ENCODE measurements around the gene SKAP2. TPM values are rescaled to one million over a fixed set of nuclear protein-coding genes. Genes with fewer than 3 reads are reported as not detected.

The SKAP2 gene
- total and polyA plus RNA-seq, 2 of the 13 experiments (the other 11 are each of a cell fraction or from before 2014, with no cell fraction given) = 3.6 to 12.9 TPM

DNA sequence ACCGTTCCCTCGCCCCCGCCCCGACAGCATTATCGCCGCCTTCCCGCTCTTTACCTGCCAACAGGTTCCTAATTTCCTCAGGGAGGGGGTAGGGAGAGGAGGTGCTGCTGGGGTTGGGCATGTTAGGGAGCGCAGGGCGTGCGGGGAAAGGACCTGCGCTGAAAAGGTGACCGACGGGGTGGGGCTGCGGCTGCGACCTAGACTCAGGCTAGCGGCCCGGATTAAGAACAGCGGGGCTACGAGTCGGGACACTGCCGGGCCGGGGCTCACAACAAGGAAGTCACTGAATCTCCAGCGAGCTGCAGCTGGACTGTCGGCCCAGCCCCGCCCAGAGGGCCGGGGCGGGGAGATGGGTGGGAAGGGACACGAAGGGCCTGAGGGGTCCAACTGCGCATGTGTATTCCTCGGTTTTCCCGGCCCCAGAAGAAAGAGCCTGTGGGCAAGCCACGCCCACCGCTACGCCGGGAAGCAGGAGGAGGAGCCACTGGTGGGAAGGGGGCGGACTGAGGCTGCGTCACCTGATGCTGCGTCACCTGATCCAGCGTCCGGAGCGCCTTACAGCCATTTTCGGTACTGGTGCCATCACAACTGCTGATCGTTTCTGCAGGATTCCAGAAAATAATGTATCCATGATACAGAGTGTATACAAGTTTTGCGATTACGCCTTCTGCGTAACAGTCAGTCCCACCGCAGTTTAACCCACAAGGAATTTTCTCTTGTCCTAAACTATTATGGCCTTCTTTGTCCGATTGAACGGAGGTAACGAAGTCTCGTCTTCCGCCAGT lies at the start of gene SKAP2 (continued):
- TF ChIP-seq, protein P1, sequence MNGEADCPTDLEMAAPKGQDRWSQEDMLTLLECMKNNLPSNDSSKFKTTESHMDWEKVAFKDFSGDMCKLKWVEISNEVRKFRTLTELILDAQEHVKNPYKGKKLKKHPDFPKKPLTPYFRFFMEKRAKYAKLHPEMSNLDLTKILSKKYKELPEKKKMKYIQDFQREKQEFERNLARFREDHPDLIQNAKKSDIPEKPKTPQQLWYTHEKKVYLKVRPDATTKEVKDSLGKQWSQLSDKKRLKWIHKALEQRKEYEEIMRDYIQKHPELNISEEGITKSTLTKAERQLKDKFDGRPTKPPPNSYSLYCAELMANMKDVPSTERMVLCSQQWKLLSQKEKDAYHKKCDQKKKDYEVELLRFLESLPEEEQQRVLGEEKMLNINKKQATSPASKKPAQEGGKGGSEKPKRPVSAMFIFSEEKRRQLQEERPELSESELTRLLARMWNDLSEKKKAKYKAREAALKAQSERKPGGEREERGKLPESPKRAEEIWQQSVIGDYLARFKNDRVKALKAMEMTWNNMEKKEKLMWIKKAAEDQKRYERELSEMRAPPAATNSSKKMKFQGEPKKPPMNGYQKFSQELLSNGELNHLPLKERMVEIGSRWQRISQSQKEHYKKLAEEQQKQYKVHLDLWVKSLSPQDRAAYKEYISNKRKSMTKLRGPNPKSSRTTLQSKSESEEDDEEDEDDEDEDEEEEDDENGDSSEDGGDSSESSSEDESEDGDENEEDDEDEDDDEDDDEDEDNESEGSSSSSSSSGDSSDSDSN (CRISPR knock-in tag; IDR thresholded peaks at IDR 0.05) = peak; percentile 89
- TF ChIP-seq CBX1 (IDR thresholded peaks at IDR 0.05; ENCODE audit: low read depth) (no peak), ZMAT3 (CRISPR knock-in tag; conservative IDR thresholded peaks at IDR 0.05) (no peak), ZNF709 (CRISPR knock-in tag; IDR thresholded peaks at IDR 0.05) (peak; percentile 36; the same call in 1 of the 2 replicates), ZFP37 (CRISPR knock-in tag; IDR thresholded peaks at IDR 0.05; ENCODE audit: borderline replicate concordance) (no peak; the same call in 1 of the 2 replicates), CAMTA2 (CRISPR knock-in tag; IDR thresholded peaks at IDR 0.05; ENCODE audit: borderline replicate concordance) (no peak), ZNF782 (CRISPR knock-in tag; IDR thresholded peaks at IDR 0.05; ENCODE audit: borderline replicate concordance) (peak; percentile 86; the same call in 1 of the 2 replicates), ZNF766 (CRISPR knock-in tag; IDR thresholded peaks at IDR 0.05; ENCODE audit: borderline replicate concordance) (no peak), NRL (CRISPR knock-in tag; IDR thresholded peaks at IDR 0.05; ENCODE audit: borderline replicate concordance) (0 out of 2 replicates have a peak, but pooled peaks have one; percentile 14), ZKSCAN8 (CRISPR knock-in tag; IDR thresholded peaks at IDR 0.05; ENCODE audit: borderline replicate concordance) (peak; percentile 40; the same call in 1 of the 2 replicates), STAT5B (CRISPR knock-in tag; IDR thresholded peaks at IDR 0.05) (no peak), POLR2AphosphoS2 (IDR thresholded peaks at IDR 0.05; ENCODE audit: low read depth, low read length) (peak; percentile 80; the same call in 1 of the 2 replicates), ELF4 (CRISPR knock-in tag; IDR thresholded peaks at IDR 0.05; ENCODE audit: borderline replicate concordance) (peak; percentile 71; the same call in 1 of the 2 replicates), SCMH1 (CRISPR knock-in tag; IDR thresholded peaks at IDR 0.05; ENCODE audit: borderline replicate concordance) (no peak), BCL6 (CRISPR knock-in tag; IDR thresholded peaks at IDR 0.05) (no peak), CCAR2 (optimal IDR thresholded peaks at IDR 0.05; ENCODE audit: low read depth, low read length) (no peak)
- TF ChIP-seq, protein P2, sequence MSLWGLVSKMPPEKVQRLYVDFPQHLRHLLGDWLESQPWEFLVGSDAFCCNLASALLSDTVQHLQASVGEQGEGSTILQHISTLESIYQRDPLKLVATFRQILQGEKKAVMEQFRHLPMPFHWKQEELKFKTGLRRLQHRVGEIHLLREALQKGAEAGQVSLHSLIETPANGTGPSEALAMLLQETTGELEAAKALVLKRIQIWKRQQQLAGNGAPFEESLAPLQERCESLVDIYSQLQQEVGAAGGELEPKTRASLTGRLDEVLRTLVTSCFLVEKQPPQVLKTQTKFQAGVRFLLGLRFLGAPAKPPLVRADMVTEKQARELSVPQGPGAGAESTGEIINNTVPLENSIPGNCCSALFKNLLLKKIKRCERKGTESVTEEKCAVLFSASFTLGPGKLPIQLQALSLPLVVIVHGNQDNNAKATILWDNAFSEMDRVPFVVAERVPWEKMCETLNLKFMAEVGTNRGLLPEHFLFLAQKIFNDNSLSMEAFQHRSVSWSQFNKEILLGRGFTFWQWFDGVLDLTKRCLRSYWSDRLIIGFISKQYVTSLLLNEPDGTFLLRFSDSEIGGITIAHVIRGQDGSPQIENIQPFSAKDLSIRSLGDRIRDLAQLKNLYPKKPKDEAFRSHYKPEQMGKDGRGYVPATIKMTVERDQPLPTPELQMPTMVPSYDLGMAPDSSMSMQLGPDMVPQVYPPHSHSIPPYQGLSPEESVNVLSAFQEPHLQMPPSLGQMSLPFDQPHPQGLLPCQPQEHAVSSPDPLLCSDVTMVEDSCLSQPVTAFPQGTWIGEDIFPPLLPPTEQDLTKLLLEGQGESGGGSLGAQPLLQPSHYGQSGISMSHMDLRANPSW (CRISPR knock-in tag; IDR thresholded peaks at IDR 0.05; ENCODE audit: borderline replicate concordance) = no peak
- TF ChIP-seq, protein P3, sequence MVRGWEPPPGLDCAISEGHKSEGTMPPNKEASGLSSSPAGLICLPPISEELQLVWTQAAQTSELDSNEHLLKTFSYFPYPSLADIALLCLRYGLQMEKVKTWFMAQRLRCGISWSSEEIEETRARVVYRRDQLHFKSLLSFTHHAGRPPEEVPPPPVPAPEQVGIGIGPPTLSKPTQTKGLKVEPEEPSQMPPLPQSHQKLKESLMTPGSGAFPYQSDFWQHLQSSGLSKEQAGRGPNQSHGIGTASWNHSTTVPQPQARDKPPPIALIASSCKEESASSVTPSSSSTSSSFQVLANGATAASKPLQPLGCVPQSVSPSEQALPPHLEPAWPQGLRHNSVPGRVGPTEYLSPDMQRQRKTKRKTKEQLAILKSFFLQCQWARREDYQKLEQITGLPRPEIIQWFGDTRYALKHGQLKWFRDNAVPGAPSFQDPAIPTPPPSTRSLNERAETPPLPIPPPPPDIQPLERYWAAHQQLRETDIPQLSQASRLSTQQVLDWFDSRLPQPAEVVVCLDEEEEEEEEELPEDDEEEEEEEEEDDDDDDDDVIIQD (CRISPR knock-in tag; IDR thresholded peaks at IDR 0.05; ENCODE audit: low read depth) = peak; percentile 90
- TF ChIP-seq, protein P4, sequence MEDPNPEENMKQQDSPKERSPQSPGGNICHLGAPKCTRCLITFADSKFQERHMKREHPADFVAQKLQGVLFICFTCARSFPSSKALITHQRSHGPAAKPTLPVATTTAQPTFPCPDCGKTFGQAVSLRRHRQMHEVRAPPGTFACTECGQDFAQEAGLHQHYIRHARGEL (CRISPR knock-in tag; IDR thresholded peaks at IDR 0.05) = no peak
- TF ChIP-seq, protein P5, sequence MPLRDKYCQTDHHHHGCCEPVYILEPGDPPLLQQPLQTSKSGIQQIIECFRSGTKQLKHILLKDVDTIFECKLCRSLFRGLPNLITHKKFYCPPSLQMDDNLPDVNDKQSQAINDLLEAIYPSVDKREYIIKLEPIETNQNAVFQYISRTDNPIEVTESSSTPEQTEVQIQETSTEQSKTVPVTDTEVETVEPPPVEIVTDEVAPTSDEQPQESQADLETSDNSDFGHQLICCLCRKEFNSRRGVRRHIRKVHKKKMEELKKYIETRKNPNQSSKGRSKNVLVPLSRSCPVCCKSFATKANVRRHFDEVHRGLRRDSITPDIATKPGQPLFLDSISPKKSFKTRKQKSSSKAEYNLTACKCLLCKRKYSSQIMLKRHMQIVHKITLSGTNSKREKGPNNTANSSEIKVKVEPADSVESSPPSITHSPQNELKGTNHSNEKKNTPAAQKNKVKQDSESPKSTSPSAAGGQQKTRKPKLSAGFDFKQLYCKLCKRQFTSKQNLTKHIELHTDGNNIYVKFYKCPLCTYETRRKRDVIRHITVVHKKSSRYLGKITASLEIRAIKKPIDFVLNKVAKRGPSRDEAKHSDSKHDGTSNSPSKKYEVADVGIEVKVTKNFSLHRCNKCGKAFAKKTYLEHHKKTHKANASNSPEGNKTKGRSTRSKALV (CRISPR knock-in tag; IDR thresholded peaks at IDR 0.05) = peak; percentile 53; the same call in 1 of the 2 replicates
